WTC11 (cell line): ENCODE results near the gene GLB1L3.
"Not testable (repeated sequence)": the region's sequence is repeated elsewhere in the genome, so short reads cannot be mapped to it uniquely, and the experiment has no call there.

Source experiments
- CBFB ChIP-seq: sonication (generic); formaldehyde crosslinking; IDR thresholded peaks from 2 replicates; pipeline ENCODE4 v1.8.1; 2022; ENCODE audit warnings: mild to moderate bottlenecking, low read depth, missing genetic modification reagents
- CTCF ChIP-seq: fragments of 200-600 bp; IDR thresholded peaks from 2 replicates; pipeline ENCODE4 v1.8.0; 2022; ENCODE audit warnings: antibody characterized with exemption
- ESRRA ChIP-seq: sonication (generic); formaldehyde crosslinking; IDR thresholded peaks from 2 replicates; pipeline ENCODE4 v1.8.1; 2022; ENCODE audit warnings: mild to moderate bottlenecking, missing genetic modification reagents, borderline replicate concordance
- FOXK1 ChIP-seq: sonication (generic); formaldehyde crosslinking; IDR thresholded peaks from 2 replicates; pipeline ENCODE4 v1.8.0; 2022; ENCODE audit warnings: mild to moderate bottlenecking, moderate library complexity, missing genetic modification reagents
- FOXP4 ChIP-seq: sonication (generic); formaldehyde crosslinking; IDR thresholded peaks from 2 replicates; pipeline ENCODE4 v1.8.0; 2022; ENCODE audit warnings: mild to moderate bottlenecking, missing genetic modification reagents
- NR2C2 ChIP-seq: sonication (generic); formaldehyde crosslinking; IDR thresholded peaks from 2 replicates; pipeline ENCODE4 v1.8.0; 2022; ENCODE audit warnings: mild to moderate bottlenecking, missing genetic modification reagents
- NR3C1 ChIP-seq: sonication (generic); formaldehyde crosslinking; conservative IDR thresholded peaks from 2 replicates; pipeline ENCODE4 v1.8.1; 2023; ENCODE audit warnings: low read depth, mild to moderate bottlenecking, missing genetic modification reagents
- STAT6 ChIP-seq: sonication (generic); formaldehyde crosslinking; conservative IDR thresholded peaks from 2 replicates; pipeline ENCODE4 v1.8.1; 2023; ENCODE audit warnings: mild to moderate bottlenecking, low read depth, missing genetic modification reagents, moderate library complexity
- TF ChIP-seq, protein P1 (sequence below): fragments of 250-450 bp; sonication (Bioruptor Pico); IDR thresholded peaks from 2 replicates; pipeline ENCODE4 v1.9.0; 2021; ENCODE audit warnings: mild to moderate bottlenecking, borderline replicate concordance

GRCh38 chr11:134321373-134321772, 45.2 kb downstream of the GLB1L3 start:
- TF ChIP-seq CTCF; CBFB (CRISPR knock-in tag); NR3C1 (CRISPR knock-in tag); FOXK1 (CRISPR knock-in tag); ESRRA (CRISPR knock-in tag); STAT6 (CRISPR knock-in tag); FOXP4 (CRISPR knock-in tag); NR2C2: not testable (repeated sequence)
- TF ChIP-seq, protein P1, sequence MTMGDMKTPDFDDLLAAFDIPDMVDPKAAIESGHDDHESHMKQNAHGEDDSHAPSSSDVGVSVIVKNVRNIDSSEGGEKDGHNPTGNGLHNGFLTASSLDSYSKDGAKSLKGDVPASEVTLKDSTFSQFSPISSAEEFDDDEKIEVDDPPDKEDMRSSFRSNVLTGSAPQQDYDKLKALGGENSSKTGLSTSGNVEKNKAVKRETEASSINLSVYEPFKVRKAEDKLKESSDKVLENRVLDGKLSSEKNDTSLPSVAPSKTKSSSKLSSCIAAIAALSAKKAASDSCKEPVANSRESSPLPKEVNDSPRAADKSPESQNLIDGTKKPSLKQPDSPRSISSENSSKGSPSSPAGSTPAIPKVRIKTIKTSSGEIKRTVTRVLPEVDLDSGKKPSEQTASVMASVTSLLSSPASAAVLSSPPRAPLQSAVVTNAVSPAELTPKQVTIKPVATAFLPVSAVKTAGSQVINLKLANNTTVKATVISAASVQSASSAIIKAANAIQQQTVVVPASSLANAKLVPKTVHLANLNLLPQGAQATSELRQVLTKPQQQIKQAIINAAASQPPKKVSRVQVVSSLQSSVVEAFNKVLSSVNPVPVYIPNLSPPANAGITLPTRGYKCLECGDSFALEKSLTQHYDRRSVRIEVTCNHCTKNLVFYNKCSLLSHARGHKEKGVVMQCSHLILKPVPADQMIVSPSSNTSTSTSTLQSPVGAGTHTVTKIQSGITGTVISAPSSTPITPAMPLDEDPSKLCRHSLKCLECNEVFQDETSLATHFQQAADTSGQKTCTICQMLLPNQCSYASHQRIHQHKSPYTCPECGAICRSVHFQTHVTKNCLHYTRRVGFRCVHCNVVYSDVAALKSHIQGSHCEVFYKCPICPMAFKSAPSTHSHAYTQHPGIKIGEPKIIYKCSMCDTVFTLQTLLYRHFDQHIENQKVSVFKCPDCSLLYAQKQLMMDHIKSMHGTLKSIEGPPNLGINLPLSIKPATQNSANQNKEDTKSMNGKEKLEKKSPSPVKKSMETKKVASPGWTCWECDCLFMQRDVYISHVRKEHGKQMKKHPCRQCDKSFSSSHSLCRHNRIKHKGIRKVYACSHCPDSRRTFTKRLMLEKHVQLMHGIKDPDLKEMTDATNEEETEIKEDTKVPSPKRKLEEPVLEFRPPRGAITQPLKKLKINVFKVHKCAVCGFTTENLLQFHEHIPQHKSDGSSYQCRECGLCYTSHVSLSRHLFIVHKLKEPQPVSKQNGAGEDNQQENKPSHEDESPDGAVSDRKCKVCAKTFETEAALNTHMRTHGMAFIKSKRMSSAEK (CRISPR knock-in tag) = not testable (repeated sequence)
